Activated T-cell treated with anti-CD3 and anti-CD28 coated beads for 24 hours (primary cell): ENCODE results near the gene UBASH3B.

Source experiments
- DNase-seq: peaks from one replicate; pipeline ENCODE4 v3.0.0-alpha.2; 2020; ENCODE audit warnings: low read depth

Gene UBASH3B

GRCh38 chr11:122785031-122785541 is 129.6 kb downstream of the UBASH3B start:
- DNase-seq = no peak

- DNase-seq = no peak
These were observed 131.4 kb downstream of the UBASH3B start for GRCh38 chr11:122786896-122787295.

GRCh38 chr11:122788781-122789535 is 133.4 kb downstream of the UBASH3B start:
- DNase-seq = no peak

GRCh38 chr11:122789907-122790306 is 134.4 kb downstream of the UBASH3B start:
- no peak for DNase-seq

- DNase-seq = no peak
These were observed 135.9 kb downstream of the UBASH3B start for GRCh38 chr11:122791411-122791810.

- DNase-seq = no peak
These were observed 136.3 kb downstream of the UBASH3B start for GRCh38 chr11:122791836-122792235.

GRCh38 chr11:122793515-122793914 is 138.0 kb downstream of the UBASH3B start:
- no peak for DNase-seq

GRCh38 chr11:122795307-122795706 is 139.8 kb downstream of the UBASH3B start:
- no peak for DNase-seq

GRCh38 chr11:122796128-122796717 is 140.7 kb downstream of the UBASH3B start:
- peak; percentile 65 for DNase-seq

GRCh38 chr11:122797651-122798050 is 142.1 kb downstream of the UBASH3B start:
- no peak for DNase-seq

- DNase-seq = no peak
These were observed 144.0 kb downstream of the UBASH3B start for GRCh38 chr11:122799406-122800105.

GRCh38 chr11:122802876-122803275 is 147.4 kb downstream of the UBASH3B start:
- DNase-seq = no peak

GRCh38 chr11:122803306-122803705 is 147.8 kb downstream of the UBASH3B start:
- DNase-seq = no peak

- DNase-seq = no peak
These were observed 148.2 kb downstream of the UBASH3B start for GRCh38 chr11:122803716-122804115.

- DNase-seq = no peak
These were observed 148.6 kb downstream of the UBASH3B start for GRCh38 chr11:122804161-122804560.

GRCh38 chr11:122804796-122805195 is 149.3 kb downstream of the UBASH3B start:
- DNase-seq = no peak

GRCh38 chr11:122807731-122808477 is 152.4 kb downstream of the UBASH3B start:
- no peak for DNase-seq

- no peak for DNase-seq
These were observed 153.0 kb downstream of the UBASH3B start for GRCh38 chr11:122808478-122808869.

GRCh38 chr11:122809866-122810265 is 154.3 kb downstream of the UBASH3B start:
- DNase-seq = no peak

GRCh38 chr11:122811721-122812120 is 156.2 kb downstream of the UBASH3B start:
- no peak for DNase-seq

GRCh38 chr11:122812638-122813037 is 157.1 kb downstream of the UBASH3B start:
- DNase-seq = no peak
